ENCODE data around the gene FZD7. TPM values are rescaled to one million over a fixed set of nuclear protein-coding genes. Genes with fewer than 3 reads are reported as not detected.

FZD7 gene
- total and polyA plus RNA-seq, 9 of the 15 experiments (the other 6 are each of a cell fraction or from before 2014, with no cell fraction given), result 0.11 to 2.4 (median 0.69) TPM

GRCh38 chr2:202033317-202034248 lies at the start of gene FZD7 (continued):
- TF ChIP-seq E2F3 (CRISPR knock-in tag; IDR thresholded peaks at IDR 0.05) (0 out of 2 replicates have a peak, but pooled peaks have one; percentile 8), MAFF (IDR thresholded peaks at IDR 0.05; ENCODE audit: low read length) (no peak), CTCFL (IDR thresholded peaks at IDR 0.05; ENCODE audit: borderline replicate concordance, insufficient read depth, low read depth, low read length, poor library complexity, severe bottlenecking) (peak; percentile 54)

- POLR2A ChIA-PET, result no interaction called here
- no peak overlapping the region for H2AFZ ChIP-seq (ENCODE audit: low read depth, low read length)
- H3K36me3 ChIP-seq (ENCODE audit: control insufficient read depth, insufficient read depth, low read length), result no peaks in the 10 kb centered on the region
- no peaks in the 10 kb centered on the region for H3K9me1 ChIP-seq (ENCODE audit: control insufficient read depth, insufficient read depth, low read length)
- no peaks in the 10 kb centered on the region; a peak in 1 of 5 replicates for H3K4me1 ChIP-seq (replicated peaks in 1 of 2; ENCODE audit: control insufficient read depth in 2 of 2, insufficient read depth in 2 of 2, low read length in 2 of 2)
- no peak overlapping the region for H3K4me2 ChIP-seq (ENCODE audit: insufficient read depth, low read length)
- H3K79me2 ChIP-seq (ENCODE audit: control insufficient read depth, insufficient read depth, low read length), result no peaks in the 10 kb centered on the region
- no TSS peak for BruUV-seq (replicated peaks)
- WGBS (ENCODE audit: insufficient coverage, low coverage, missing lambda C conversion rate), result 6% methylated on average over 3 of the region's 3 CpGs
- in situ Hi-C loops (cut with MboI) (no loop called here), intact Hi-C loops (cut with micrococcal nuclease) (no loop called here)
- ATAC-seq (no peak), DNase-seq (ENCODE audit: extremely low read depth in 1 of 4, low spot score in 3 of 4) (no peak), FAIRE-seq (no peak)
- H3K27me3 ChIP-seq (ENCODE audit: control insufficient read depth in 2 of 2, insufficient read depth in 2 of 2, low read length in 2 of 2), result peaks cover 4 to 38% of the 10 kb centered on the region in 2 experiments; a peak in 4 of 5 replicates
- H3K27ac ChIP-seq (ENCODE audit: extremely low read depth, low read depth, low read length), result no peak overlapping the region
- CTCF ChIA-PET (ENCODE audit: low intra/inter-chr PET ratio), result no interaction called here
- H3K9me3 ChIP-seq (replicated peaks; ENCODE audit: control insufficient read depth, insufficient read depth, low read depth, low read length), result no peaks in the 10 kb centered on the region
- no peaks in the 10 kb centered on the region for H4K20me1 ChIP-seq (replicated peaks; ENCODE audit: control insufficient read depth, insufficient read depth, low read length)
- no peak overlapping the region for H3K9ac ChIP-seq (ENCODE audit: insufficient read depth in 1 of 2, low read depth in 2 of 2, low read length in 2 of 2)
- H3K4me3 ChIP-seq, result no peak overlapping the region
- TF ChIP-seq NRF1 (conservative IDR thresholded peaks at IDR 0.05 in 1 of 2, IDR thresholded peaks at IDR 0.05 in 1 of 2) (no peak), SRF (CRISPR knock-in tag; IDR thresholded peaks at IDR 0.05) (no peak), ZNF436 (CRISPR knock-in tag; IDR thresholded peaks at IDR 0.05) (no peak), TBP (optimal IDR thresholded peaks at IDR 0.05; ENCODE audit: low read depth, low read length) (no peak), ZNF274 (IDR thresholded peaks at IDR 0.05; ENCODE audit: borderline replicate concordance, low read depth, low read length) (no peak), PTRF (tag; IDR thresholded peaks at IDR 0.05) (no peak), ZNF408 (CRISPR knock-in tag; IDR thresholded peaks at IDR 0.05; ENCODE audit: low read depth) (no peak), STAT6 (CRISPR knock-in tag; IDR thresholded peaks at IDR 0.05) (no peak), SIN3B (IDR thresholded peaks at IDR 0.05; ENCODE audit: low read depth) (no peak), SRSF1 (IDR thresholded peaks at IDR 0.05; ENCODE audit: low read depth, low read length) (no peak), RFX1 (IDR thresholded peaks at IDR 0.05) (no peak), JUNB (CRISPR knock-in tag; conservative IDR thresholded peaks at IDR 0.05) (no peak)
Observed at GRCh38 chr2:201984333-201984732, 49.3 kb upstream of the FZD7 start.

All from K562 (cell line).